Bronchial epithelial cell (primary cell): ENCODE data around the gene ALDH1A2. TPM values are rescaled to one million over a fixed set of nuclear protein-coding genes. Genes with fewer than 3 reads are reported as not detected.
"Not testable (repeated sequence)": the region's sequence is repeated elsewhere in the genome, so short reads cannot be mapped to it uniquely, and the experiment has no call there.

Experiments
- DNase-seq: peaks from one replicate; pipeline ENCODE4 v3.0.0-alpha.2; 2010; ENCODE audit warnings: low read depth
- FAIRE-seq: peaks from 2 replicates; lab custom pipeline; 2011; peaks lifted over from hg19 to GRCh38; lab: Jason Lieb, UNC
- H3K27me3 ChIP-seq: 2 replicates; pipeline ENCODE4 v1.5.1; 2011; ENCODE audit warnings: low read length; ENCODE audit not compliant: control insufficient read depth, insufficient read depth
- H3K36me3 ChIP-seq: 2 replicates; pipeline ENCODE4 v1.5.1; 2011; ENCODE audit warnings: low read length; ENCODE audit not compliant: control insufficient read depth, insufficient read depth
- H3K4me3 ChIP-seq: 2 replicates; pipeline ENCODE4 v1.5.1; 2011; ENCODE audit warnings: mild to moderate bottlenecking, low read depth, low read length, control low read depth
- CTCF ChIP-seq: IDR thresholded peaks from 2 replicates; pipeline ENCODE4 v1.5.1; 2011; ENCODE audit warnings: mild to moderate bottlenecking, moderate library complexity, low read length, control low read depth, inconsistent platforms; ENCODE audit not compliant: insufficient read depth, severe bottlenecking
- total RNA-seq: library from RNA; depleted of rRNA; stranded (reverse); fragments of >200 nt; gene quantifications from 2 replicates; pipeline ENCODE4 v1.2.1, GENCODE V29; 2014

The ALDH1A2 gene
- total RNA-seq, 1 donor from 2014 or later: 0.79 TPM

GRCh38 chr15:58086491-58086890, 21.0 kb upstream of the ALDH1A2 start:
- TF ChIP-seq CTCF: no peak
- peak; percentile 76 for DNase-seq
- Histone ChIP-seq H3K27me3 (no peaks in the 10 kb centered on the region), H3K4me3 (no peak overlapping the region), H3K36me3 (no peaks in the 10 kb centered on the region)
- FAIRE-seq: no peak

- Histone ChIP-seq H3K27me3 (no peaks in the 10 kb centered on the region), H3K36me3 (no peaks in the 10 kb centered on the region), H3K4me3 (no peak overlapping the region)
- TF ChIP-seq CTCF: no peak
- FAIRE-seq: no peak
- DNase-seq: no peak
Observed at GRCh38 chr15:58083526-58083925, 18.0 kb upstream of the ALDH1A2 start.

- FAIRE-seq: no peak
- H3K27me3 ChIP-seq: no peaks in the 10 kb centered on the region
- H3K4me3 ChIP-seq: no peak overlapping the region
- no peak for TF ChIP-seq CTCF
- no peak for DNase-seq
- H3K36me3 ChIP-seq: no peaks in the 10 kb centered on the region
Observed at GRCh38 chr15:58081891-58082290, 16.4 kb upstream of the ALDH1A2 start.

- TF ChIP-seq CTCF: no peak
- no peak overlapping the region for H3K4me3 ChIP-seq
- DNase-seq: peak; percentile 42
- FAIRE-seq: no peak
- no peaks in the 10 kb centered on the region for H3K36me3 ChIP-seq
- H3K27me3 ChIP-seq: no peaks in the 10 kb centered on the region
Observed at GRCh38 chr15:58081456-58081855, 15.9 kb upstream of the ALDH1A2 start.

GRCh38 chr15:58080959-58081358, 15.4 kb upstream of the ALDH1A2 start:
- peak; percentile 31 for DNase-seq
- not testable (repeated sequence) for H3K4me3 ChIP-seq, H3K36me3 ChIP-seq, FAIRE-seq, H3K27me3 ChIP-seq

GRCh38 chr15:58080398-58080797, 14.9 kb upstream of the ALDH1A2 start:
- H3K36me3 ChIP-seq: no peaks in the 10 kb centered on the region
- no peak for DNase-seq
- no peak for TF ChIP-seq CTCF
- H3K4me3 ChIP-seq: no peak overlapping the region
- no peak for FAIRE-seq
- H3K27me3 ChIP-seq: no peaks in the 10 kb centered on the region
